NB4 (cell line): ENCODE data around the gene VASH2.
"Not testable (repeated sequence)": the region's sequence is repeated elsewhere in the genome, so short reads cannot be mapped to it uniquely, and the experiment has no call there.

Source experiments
- DNase-seq: peaks from one replicate; pipeline ENCODE4 v3.0.0; 2010; ENCODE audit warnings: low read depth
- H3K4me3 ChIP-seq: one replicate; pipeline ENCODE4 v1.5.1; 2011; ENCODE audit warnings: mild to moderate bottlenecking, low read depth, low read length, moderate library complexity
- CTCF ChIP-seq: IDR thresholded peaks from one replicate; pipeline ENCODE4 v1.5.1; 2012; ENCODE audit warnings: low read depth, low read length
- MAX ChIP-seq: IDR thresholded peaks from 2 replicates; pipeline ENCODE4 v1.6.1; 2011; ENCODE audit warnings: low read depth, low read length
- MYC ChIP-seq: IDR thresholded peaks from 2 replicates; pipeline ENCODE4 v1.6.1; 2011; ENCODE audit warnings: low read depth, low read length
- POLR2A ChIP-seq: IDR thresholded peaks from 2 replicates; pipeline ENCODE4 v1.6.1; 2011; ENCODE audit warnings: mild to moderate bottlenecking; ENCODE audit not compliant: insufficient read length; ENCODE audit errors: extremely low read depth

VASH2 gene

DNA sequence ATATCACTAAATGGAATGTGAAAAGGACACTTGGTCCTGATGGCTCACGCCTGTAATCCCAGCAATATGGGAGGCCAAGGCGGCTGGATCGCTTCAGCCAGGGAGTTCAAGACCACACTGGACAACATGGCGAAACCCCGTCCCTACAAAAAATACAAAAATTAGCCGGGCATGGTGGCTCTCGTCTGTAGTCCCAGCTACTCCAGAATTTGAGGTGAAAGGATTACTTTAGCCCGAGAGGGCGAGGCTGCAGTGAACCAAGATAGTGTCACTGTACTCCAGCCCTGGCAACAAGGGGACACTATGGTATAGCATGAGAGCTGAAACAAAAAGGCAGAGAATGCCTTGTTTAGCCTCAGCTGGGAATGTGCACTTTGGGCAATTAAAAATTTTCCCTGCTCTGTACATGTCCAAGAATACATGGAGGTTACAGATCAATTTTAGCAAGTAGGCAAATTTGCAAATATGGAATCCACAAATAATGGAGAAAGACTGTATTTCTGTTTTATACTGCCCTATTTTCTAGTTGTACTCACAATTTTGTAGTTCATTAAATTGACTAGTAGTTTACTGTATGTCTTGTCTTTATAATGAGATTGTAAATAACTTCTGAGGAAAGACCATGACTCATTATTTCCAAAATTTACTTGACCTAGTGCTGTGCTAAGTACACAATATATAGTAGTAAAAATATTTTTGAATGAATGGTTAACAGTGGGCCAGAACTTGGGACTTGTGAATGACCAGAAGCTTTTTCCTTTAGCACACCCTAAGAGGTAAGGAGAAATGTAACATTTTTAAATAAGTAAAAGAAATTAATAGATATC lies 67.3 kb downstream of the VASH2 start:
- TF ChIP-seq CTCF (no peak), MAX (no peak), MYC (no peak)

GRCh38 chr1:213019450-213019849 lies 69.1 kb downstream of the VASH2 start:
- DNase-seq, result no peak
- no peak overlapping the region for H3K4me3 ChIP-seq
- no peak for TF ChIP-seq MYC
- TF ChIP-seq MAX, result no peak
- TF ChIP-seq CTCF, result no peak
- no peak for TF ChIP-seq POLR2A

More for the DNA sequence above, 67.3 kb downstream of the VASH2 start:
- H3K4me3 ChIP-seq, result peak overlapping the region; percentile 79
- no peak for DNase-seq

DNA sequence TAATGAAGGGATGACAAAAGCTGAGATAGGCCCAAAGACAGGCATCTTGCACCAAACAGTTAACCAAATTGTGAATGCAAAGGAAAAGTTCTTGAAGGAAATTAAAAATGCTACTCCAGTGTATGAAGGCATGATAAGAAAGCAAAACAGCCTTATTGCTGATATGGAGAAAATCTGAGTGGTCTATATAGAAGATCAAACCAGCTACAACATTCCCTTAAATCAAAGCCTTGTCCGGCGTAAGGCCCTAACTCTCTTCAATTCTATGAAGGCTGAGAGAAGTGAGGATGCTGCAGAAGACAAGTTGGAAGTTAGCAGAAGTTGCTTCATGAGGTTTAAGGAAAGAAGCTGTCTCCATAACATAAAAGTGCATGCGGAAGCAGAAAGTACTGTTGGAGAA lies 69.7 kb downstream of the VASH2 start:
- no peak for TF ChIP-seq POLR2A
- H3K4me3 ChIP-seq, result no peak overlapping the region
- DNase-seq, result no peak

DNA sequence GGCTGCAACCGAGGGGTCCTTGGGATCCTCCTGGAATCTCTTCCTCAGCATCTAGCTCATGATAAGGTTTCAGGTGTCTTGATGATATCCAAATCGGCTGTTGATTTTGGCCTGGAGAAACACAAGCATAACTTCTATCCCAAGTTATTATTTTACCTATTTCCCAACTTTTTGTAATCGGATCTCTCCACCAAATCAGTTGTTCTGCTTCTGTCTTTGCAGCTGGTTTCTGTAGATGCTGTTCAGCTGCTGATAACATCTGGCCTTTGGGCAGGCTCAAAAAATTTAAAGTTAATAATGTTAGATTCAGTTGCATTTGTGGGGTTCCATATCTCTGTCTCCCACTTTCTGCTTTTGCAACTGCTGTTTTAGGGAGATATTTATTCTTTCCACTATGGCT lies 76.7 kb downstream of the VASH2 start:
- not testable (repeated sequence) for DNase-seq

GRCh38 chr1:213032651-213033050 lies 82.3 kb downstream of the VASH2 start:
- DNase-seq, result no peak
- TF ChIP-seq MAX, result no peak
- TF ChIP-seq CTCF, result no peak
- TF ChIP-seq POLR2A, result no peak
- no peak overlapping the region for H3K4me3 ChIP-seq

More for the DNA sequence above, 76.7 kb downstream of the VASH2 start:
- not testable (repeated sequence) for H3K4me3 ChIP-seq

- H3K4me3 ChIP-seq, result no peak overlapping the region
- no peak for DNase-seq
- no peak for TF ChIP-seq MAX
- no peak for TF ChIP-seq CTCF
- no peak for TF ChIP-seq MYC
- TF ChIP-seq POLR2A, result no peak
Observed at GRCh38 chr1:213034713-213035112, 84.4 kb downstream of the VASH2 start.

- DNase-seq, result no peak
- no peak overlapping the region for H3K4me3 ChIP-seq
- TF ChIP-seq CTCF (no peak), MAX (no peak), POLR2A (no peak), MYC (no peak)
Observed at GRCh38 chr1:213035573-213035972, 85.2 kb downstream of the VASH2 start.
